HEK293T (cell line): ENCODE results near the gene CAMK1D.

Experiments
- ELF4 ChIP-seq: fragments of 450-650 bp; IDR thresholded peaks from 2 replicates; pipeline ENCODE4 v1.6.1; 2017; ENCODE audit warnings: antibody characterized with exemption
- FOXM1 ChIP-seq: fragments of 450-650 bp; IDR thresholded peaks from 2 replicates; pipeline ENCODE4 v1.6.1; 2017; ENCODE audit warnings: mild to moderate bottlenecking, borderline replicate concordance
- HDGF ChIP-seq: fragments of 450-650 bp; IDR thresholded peaks from 2 replicates; pipeline ENCODE4 v1.6.1; 2017; ENCODE audit warnings: antibody characterized with exemption, borderline replicate concordance
- LEF1 ChIP-seq: fragments of 450-650 bp; IDR thresholded peaks from 2 replicates; pipeline ENCODE4 v1.6.1; 2017; ENCODE audit warnings: mild to moderate bottlenecking, borderline replicate concordance
- SP1 ChIP-seq: fragments of 450-650 bp; IDR thresholded peaks from 2 replicates; pipeline ENCODE4 v1.6.1; 2017
- ZNF384 ChIP-seq: fragments of 450-650 bp; IDR thresholded peaks from 2 replicates; pipeline ENCODE4 v1.6.1; 2016

GRCh38 chr10:12360461-12360860, 11.1 kb downstream of the CAMK1D start:
- TF ChIP-seq LEF1: no peak
- TF ChIP-seq ZNF384: no peak
- TF ChIP-seq SP1: no peak
- TF ChIP-seq HDGF: no peak
- TF ChIP-seq ELF4: no peak
- no peak for TF ChIP-seq FOXM1
